GM11168 (cell line): ENCODE results near the gene GRAP.
"Not testable (repeated sequence)": the region's sequence is repeated elsewhere in the genome, so short reads cannot be mapped to it uniquely, and the experiment has no call there.

Experiments
- in situ Hi-C: fragments of 300-500 bp; cut with MboI; formaldehyde crosslinking; loops from one replicate; pipeline ENCODE4 v1.12.0; 2022; ENCODE audit warnings: low sequenced_read_pairs; ENCODE audit not compliant: unreplicated experiment

GRAP gene

DNA sequence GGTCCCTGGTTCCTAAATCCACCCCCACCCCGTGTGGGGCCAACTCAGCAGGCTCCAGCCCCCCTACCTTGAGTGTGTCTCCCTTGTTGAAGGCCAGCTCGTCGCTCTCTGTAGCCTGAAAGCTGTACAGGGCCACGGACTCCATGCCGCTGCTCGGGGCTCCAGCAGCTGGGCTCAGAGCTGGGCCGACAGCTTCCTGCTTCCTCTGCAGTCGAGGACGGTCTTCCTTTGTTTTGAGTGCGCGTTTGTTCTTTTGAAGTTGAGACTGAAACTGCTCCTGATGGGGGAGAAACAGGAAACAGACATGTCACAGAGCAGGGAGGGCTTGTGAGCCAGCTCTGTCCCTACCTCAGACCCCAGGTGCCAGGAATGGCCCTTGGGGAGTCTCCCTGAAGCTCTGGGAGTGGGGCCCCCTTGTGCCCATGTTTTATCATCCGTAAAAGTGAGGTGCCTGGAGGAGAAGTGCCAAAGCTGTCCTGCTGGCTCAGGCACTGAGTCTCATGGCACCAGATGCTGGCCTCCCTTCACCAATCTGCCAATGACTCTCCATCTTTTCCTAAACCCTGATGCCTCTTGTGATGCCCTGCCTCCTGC, at the start of gene GRAP:
Gene GRAP, minus strand, starts transcription at position 176 of the 594 bp plus-strand sequence. Its CDS starts 31 bp downstream, at position 145.
- in situ Hi-C loops: not testable (repeated sequence)

- in situ Hi-C loops: loop anchor here (25.0 kb wide), 1 partner anchor 243 kb away; no protein-coding TSS in a partner anchor
These were observed 47.1 kb upstream of the GRAP start for GRCh38 chr17:19093684-19094438.

- in situ Hi-C loops: loop anchor here (25.0 kb wide), 1 partner anchor 244 kb away; no protein-coding TSS in a partner anchor
These were observed 46.3 kb upstream of the GRAP start for GRCh38 chr17:19092737-19093683.

GRCh38 chr17:19090058-19090772, 43.5 kb upstream of the GRAP start:
- in situ Hi-C loops: loop anchor here (25.0 kb wide), 1 partner anchor 247 kb away; no protein-coding TSS in a partner anchor

DNA sequence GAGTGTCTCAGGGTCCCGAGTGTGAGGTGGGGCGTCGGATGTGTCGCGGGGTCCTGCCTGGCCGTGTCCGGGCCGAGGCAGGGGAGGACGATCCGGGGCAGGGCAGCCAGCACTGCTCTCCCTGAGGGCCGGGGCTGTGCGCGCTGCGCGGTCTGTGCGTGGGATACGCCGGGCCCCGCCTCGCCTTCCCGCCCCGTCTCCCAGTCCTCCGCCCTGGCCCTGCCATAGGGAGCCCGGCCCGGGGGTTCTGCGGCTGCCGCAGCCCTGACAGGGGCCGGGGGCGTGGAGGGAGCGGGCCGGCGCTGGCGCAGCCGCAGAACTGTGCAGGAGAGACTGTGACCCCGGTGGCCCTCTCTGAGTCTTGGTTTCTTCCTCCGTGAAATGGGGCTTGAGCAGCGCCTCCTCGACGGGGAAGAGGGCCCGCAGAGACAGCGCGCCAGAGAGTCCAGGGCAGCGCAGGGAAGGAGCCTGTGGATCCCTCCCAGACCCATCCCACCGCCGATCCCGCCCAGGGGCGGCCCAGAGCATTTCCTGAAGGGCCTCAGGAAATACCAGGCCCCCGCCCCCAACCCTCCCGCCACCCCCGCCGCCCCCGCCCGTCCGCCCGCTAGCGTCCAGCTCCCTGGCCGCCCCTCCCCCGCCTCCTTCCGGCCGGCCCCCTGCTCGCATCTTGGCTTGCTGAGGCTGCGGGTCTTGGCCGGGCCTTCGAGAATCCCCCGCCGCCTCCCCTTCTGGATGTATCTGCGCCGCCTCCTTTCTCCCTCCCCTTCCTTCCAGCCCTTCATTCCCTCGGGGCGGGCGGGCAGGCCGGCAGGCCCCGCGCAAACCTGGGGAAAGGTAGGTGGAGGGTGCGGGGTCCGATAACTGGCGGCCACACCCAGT, 42.3 kb upstream of the GRAP start:
- in situ Hi-C loops: loop anchor here (25.0 kb wide), 1 partner anchor 248 kb away; no protein-coding TSS in a partner anchor

GRCh38 chr17:19077386-19077785, 30.6 kb upstream of the GRAP start:
- in situ Hi-C loops: loop anchor here (25.0 kb wide), 1 partner anchor 260 kb away; no protein-coding TSS in a partner anchor

- in situ Hi-C loops: loop anchor here (25.0 kb wide), 1 partner anchor 261 kb away; no protein-coding TSS in a partner anchor
These were observed 29.8 kb upstream of the GRAP start for GRCh38 chr17:19076398-19077192.

GRCh38 chr17:19070318-19071168, 23.8 kb upstream of the GRAP start:
- in situ Hi-C loops: not testable (repeated sequence)

DNA sequence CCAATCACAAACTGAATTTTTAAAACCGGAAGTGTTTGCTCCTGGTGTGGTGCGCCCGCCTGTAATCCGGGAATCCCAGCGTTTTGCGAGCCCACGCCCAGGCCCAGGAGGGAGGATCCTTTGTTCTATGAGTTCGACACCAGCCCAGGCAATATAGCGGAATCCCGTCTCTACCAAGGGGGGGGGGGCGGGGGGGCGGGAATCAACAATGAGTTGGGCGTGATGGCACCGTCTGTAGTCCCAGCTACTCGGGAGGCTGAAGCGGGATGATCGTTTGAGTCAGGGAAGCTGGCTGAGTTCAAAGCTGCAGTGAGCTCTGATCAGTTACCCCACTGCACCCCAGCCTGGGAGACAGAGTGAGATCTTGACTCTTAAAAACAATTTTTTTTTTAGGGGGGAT, 17.6 kb upstream of the GRAP start:
- in situ Hi-C loops: not testable (repeated sequence)

GRCh38 chr17:19063326-19063956, 16.7 kb upstream of the GRAP start:
- in situ Hi-C loops: not testable (repeated sequence)

DNA sequence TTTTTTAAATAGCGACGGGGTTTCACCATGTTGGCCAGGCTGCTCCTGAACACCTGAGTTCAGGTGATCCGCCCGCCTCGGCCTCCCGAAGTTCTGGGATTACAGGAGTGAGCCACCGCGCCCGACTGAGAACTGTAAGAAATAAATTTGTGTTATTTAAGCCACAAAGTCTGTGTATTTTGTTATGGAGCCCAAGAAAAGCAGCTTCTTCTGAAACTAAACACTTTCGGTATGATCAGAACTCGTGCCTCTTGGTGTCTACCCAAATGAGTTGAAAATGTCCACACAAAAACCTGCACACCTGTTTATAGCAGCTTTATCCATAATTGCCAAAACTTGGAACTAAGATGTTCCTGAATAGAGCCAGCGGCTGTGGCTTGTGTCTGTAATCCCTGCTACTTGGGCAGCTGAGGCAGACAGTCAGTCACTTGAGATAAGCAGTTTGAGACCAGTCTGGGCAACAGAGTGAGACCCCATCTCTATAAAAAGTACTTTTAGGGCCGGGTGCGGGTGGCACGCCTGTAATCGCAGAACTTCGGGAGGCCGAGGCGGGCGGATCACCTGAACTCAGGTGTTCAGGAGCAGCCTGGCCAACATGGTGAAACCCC, 16.1 kb upstream of the GRAP start:
- in situ Hi-C loops: not testable (repeated sequence)

DNA sequence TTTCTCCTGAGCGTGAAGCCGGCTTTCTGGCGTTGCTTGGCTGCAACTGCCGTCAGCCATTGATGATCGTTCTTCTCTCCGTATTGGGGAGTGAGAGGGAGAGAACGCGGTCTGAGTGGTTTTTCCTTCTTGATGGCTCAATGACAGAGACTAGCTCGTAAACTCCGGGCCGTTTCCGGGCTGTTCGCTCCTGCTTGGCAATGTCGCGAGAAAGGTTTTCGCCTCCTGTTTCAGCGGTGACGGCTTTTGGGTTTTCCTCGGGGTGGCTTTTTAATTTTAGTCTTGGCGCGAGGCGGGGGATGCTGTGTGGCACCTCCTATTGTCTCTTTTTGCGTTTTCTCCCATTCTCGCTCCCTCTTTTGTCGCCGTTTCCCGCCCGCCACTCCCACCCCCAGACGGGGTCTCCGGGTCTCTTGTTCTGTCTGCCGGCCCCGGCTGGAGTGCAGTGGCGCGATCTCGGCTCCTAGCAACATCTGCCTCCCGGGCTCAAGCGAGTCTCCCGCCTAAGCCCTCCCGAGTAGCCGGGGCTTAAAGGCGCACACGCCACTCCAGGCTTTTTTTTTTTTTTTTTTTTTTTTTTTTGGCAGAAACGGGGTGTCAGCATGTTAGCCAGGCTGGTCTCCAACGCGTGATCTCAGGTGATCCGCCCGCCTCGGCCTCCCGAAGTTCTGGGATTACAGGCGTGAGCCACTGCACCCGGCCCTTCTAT, 15.4 kb upstream of the GRAP start:
- in situ Hi-C loops: not testable (repeated sequence)

DNA sequence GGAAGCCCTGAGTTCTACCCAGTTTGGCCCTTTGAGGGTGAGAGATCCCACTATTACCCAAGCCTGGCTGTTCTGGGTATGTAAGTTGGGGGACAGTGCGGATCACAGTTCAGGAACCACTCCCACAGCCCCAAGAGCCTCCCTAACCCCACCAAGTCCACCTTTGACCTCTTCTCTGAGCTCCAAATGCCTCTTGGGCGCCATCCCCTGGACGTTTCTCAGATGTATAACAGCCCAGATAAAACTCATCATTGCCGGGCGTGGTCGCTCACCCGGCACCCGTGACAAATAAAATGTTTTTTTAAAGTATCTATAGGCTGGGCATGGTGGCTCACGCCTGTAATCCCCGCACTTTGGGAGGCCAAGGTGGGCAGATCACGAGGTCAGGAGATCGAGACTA, 8.7 kb upstream of the GRAP start:
- in situ Hi-C loops: not testable (repeated sequence)

- in situ Hi-C loops: not testable (repeated sequence)
These were observed 2.1 kb upstream of the GRAP start for GRCh38 chr17:19048826-19049225.

DNA sequence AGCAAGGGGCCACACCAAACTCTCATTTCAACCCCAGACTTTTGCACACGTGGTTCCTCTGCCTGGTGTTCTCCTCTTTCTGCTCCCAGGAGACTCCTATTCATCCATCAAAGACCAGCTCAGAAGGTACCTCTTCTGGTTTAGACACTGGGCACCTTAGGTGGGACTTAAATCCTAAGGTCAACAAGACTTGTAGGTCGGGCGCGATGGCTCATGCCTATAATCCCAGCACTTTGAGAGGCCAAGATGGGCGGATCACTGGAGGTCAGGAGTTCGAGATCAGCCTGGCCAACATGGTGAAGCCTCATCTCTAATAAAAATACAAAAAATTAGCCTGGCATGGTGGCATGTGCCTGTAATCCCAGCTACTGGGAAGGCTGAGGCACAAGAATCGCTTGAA, 753 bp upstream of the GRAP start:
- in situ Hi-C loops: not testable (repeated sequence)

- in situ Hi-C loops: not testable (repeated sequence)
These were observed 2.1 kb downstream of the GRAP start for GRCh38 chr17:19044643-19045042.
